ENCODE data around the gene GRIK3.

Gene GRIK3

GRCh38 chr1:36790191-36790590 is 244.1 kb downstream of the GRIK3 start:
- DNase-seq (ENCODE audit: low read depth, low spot score), result no peak

- no peak for DNase-seq (ENCODE audit: low read depth, low spot score)
Observed at GRCh38 chr1:36789535-36789934, 244.8 kb downstream of the GRIK3 start.

- no peak for DNase-seq (ENCODE audit: low read depth, low spot score)
Observed at GRCh38 chr1:36787312-36787913, 246.9 kb downstream of the GRIK3 start.

GRCh38 chr1:36786425-36786824 is 247.9 kb downstream of the GRIK3 start:
- no peak for DNase-seq (ENCODE audit: low read depth, low spot score)

- no peak for DNase-seq (ENCODE audit: low read depth, low spot score)
Observed at GRCh38 chr1:36784147-36784859, 250.0 kb downstream of the GRIK3 start.

- DNase-seq (ENCODE audit: low read depth, low spot score), result no peak
Observed at GRCh38 chr1:36783475-36783874, 250.8 kb downstream of the GRIK3 start.

- DNase-seq (ENCODE audit: low read depth, low spot score), result no peak
Observed at GRCh38 chr1:36782785-36783184, 251.5 kb downstream of the GRIK3 start.

GRCh38 chr1:36782085-36782484 is 252.2 kb downstream of the GRIK3 start:
- DNase-seq (ENCODE audit: low read depth, low spot score), result no peak

- no peak for DNase-seq (ENCODE audit: low read depth, low spot score)
Observed at GRCh38 chr1:36781098-36781497, 253.2 kb downstream of the GRIK3 start.

GRCh38 chr1:36778740-36779139 is 255.6 kb downstream of the GRIK3 start:
- no peak for DNase-seq (ENCODE audit: low read depth, low spot score)

GRCh38 chr1:36776948-36777831 is 257.1 kb downstream of the GRIK3 start:
- DNase-seq (ENCODE audit: low read depth, low spot score), result no peak

- no peak for DNase-seq (ENCODE audit: low read depth, low spot score)
Observed at GRCh38 chr1:36776256-36776655, 258.1 kb downstream of the GRIK3 start.

- DNase-seq (ENCODE audit: low read depth, low spot score), result no peak
Observed at GRCh38 chr1:36775716-36776115, 258.6 kb downstream of the GRIK3 start.

GRCh38 chr1:36773827-36774541 is 260.3 kb downstream of the GRIK3 start:
- no peak for DNase-seq (ENCODE audit: low read depth, low spot score)

- no peak for DNase-seq (ENCODE audit: low read depth, low spot score)
Observed at GRCh38 chr1:36772647-36773495, 261.4 kb downstream of the GRIK3 start.

- no peak for DNase-seq (ENCODE audit: low read depth, low spot score)
Observed at GRCh38 chr1:36771660-36772284, 262.5 kb downstream of the GRIK3 start.

- peak; percentile 56 for DNase-seq (ENCODE audit: low read depth, low spot score)
Observed at GRCh38 chr1:36771240-36771639, 263.1 kb downstream of the GRIK3 start.

- no peak for DNase-seq (ENCODE audit: low read depth, low spot score)
Observed at GRCh38 chr1:36769886-36770830, 264.2 kb downstream of the GRIK3 start.

GRCh38 chr1:36768486-36769178 is 265.7 kb downstream of the GRIK3 start:
- no peak for DNase-seq (ENCODE audit: low read depth, low spot score)

Data from iPS DF 19.7 (cell line).